Neural progenitor cell (in vitro differentiated cells): ENCODE data around the gene XPNPEP2. TPM values are rescaled to one million over a fixed set of nuclear protein-coding genes. Genes with fewer than 3 reads are reported as not detected.

Experiments used
- DNase-seq: peaks from one replicate; pipeline ENCODE4 v3.0.0-alpha.2; 2016; ENCODE audit warnings: low spot score
- H2AFZ ChIP-seq: fragments of 200-600 bp; sonication (generic); replicated peaks from 2 replicates; pipeline ENCODE4 v1.6.1; 2016; ENCODE audit warnings: antibody characterized with exemption
- H3F3A ChIP-seq: fragments of 200-600 bp; sonication (generic); 2 replicates; pipeline ENCODE4 v1.6.1; 2016; ENCODE audit warnings: antibody characterized with exemption, low read depth
- H3K27ac ChIP-seq: fragments of 200-600 bp; sonication (generic); 2 replicates; pipeline ENCODE4 v1.5.1; 2016; ENCODE audit warnings: mild to moderate bottlenecking
- H3K27me3 ChIP-seq: fragments of 200-600 bp; sonication (generic); 2 replicates; pipeline ENCODE4 v1.6.1; 2016; ENCODE audit warnings: mild to moderate bottlenecking, moderate library complexity
- H3K36me3 ChIP-seq: fragments of 200-600 bp; sonication (generic); 2 replicates; pipeline ENCODE4 v1.5.1; 2016
- H3K4me1 ChIP-seq: fragments of 200-600 bp; sonication (generic); 2 replicates; pipeline ENCODE4 v1.6.1; 2016; ENCODE audit warnings: mixed run types
- H3K4me2 ChIP-seq: fragments of 200-600 bp; sonication (generic); 2 replicates; pipeline ENCODE4 v1.6.1; 2016
- H3K4me3 ChIP-seq: fragments of 200-600 bp; sonication (generic); 2 replicates; pipeline ENCODE4 v1.5.1; 2016
- H3K79me2 ChIP-seq: fragments of 200-600 bp; sonication (generic); 2 replicates; pipeline ENCODE4 v1.6.1; 2016; ENCODE audit warnings: low read depth
- H3K9ac ChIP-seq: fragments of 200-600 bp; sonication (generic); 2 replicates; pipeline ENCODE4 v1.6.1; 2016
- H3K9me3 ChIP-seq: fragments of 200-600 bp; sonication (generic); 2 replicates; pipeline ENCODE4 v1.5.1; 2016; ENCODE audit warnings: low read depth
- H4K20me1 ChIP-seq: fragments of 200-600 bp; sonication (generic); 2 replicates; pipeline ENCODE4 v1.6.1; 2016; ENCODE audit warnings: low read depth
- H3K27ac Mint-ChIP-seq: 3 replicates; pipeline ENCODE4 v1.8.0; 2021; ENCODE audit warnings: mixed read lengths
- H3K27me3 Mint-ChIP-seq: 2 replicates; pipeline ENCODE4 v1.8.0; 2022; ENCODE audit warnings: low read depth, mild to moderate bottlenecking, inconsistent platforms, moderate library complexity, mixed read lengths; ENCODE audit not compliant: insufficient read depth
- H3K36me3 Mint-ChIP-seq: 3 replicates; pipeline ENCODE4 v1.8.0; 2021; ENCODE audit warnings: mixed read lengths
- H3K4me1 Mint-ChIP-seq: 3 replicates; pipeline ENCODE4 v1.8.0; 2021; ENCODE audit warnings: mixed read lengths
- H3K4me3 Mint-ChIP-seq: 3 replicates; pipeline ENCODE4 v1.8.0; 2021; ENCODE audit warnings: mild to moderate bottlenecking, moderate library complexity, mixed read lengths
- H3K9me3 Mint-ChIP-seq: 3 replicates; pipeline ENCODE4 v1.8.0; 2020; ENCODE audit warnings: mixed read lengths
- EZH2 ChIP-seq: fragments of 200-600 bp; sonication (generic); IDR thresholded peaks from 2 replicates; pipeline ENCODE4 v1.6.1; 2017; ENCODE audit warnings: antibody characterized with exemption, mild to moderate bottlenecking, moderate library complexity
- EZH2phosphoT487 ChIP-seq: fragments of 200-600 bp; sonication (generic); IDR thresholded peaks from 2 replicates; pipeline ENCODE4 v1.6.1; 2017; ENCODE audit warnings: antibody characterized with exemption
- total RNA-seq: library from RNA; depleted of rRNA; stranded (reverse); fragments of >200 nt; gene quantifications from 2 replicates; pipeline ENCODE4 v1.2.3, GENCODE V29; 2015; ENCODE audit warnings: low replicate concordance
- TF ChIP-seq, protein P1 (sequence below): fragments of 200-600 bp; sonication (generic); IDR thresholded peaks from 2 replicates; pipeline ENCODE4 v1.5.1; 2017; ENCODE audit warnings: antibody characterized with exemption, mild to moderate bottlenecking

The XPNPEP2 gene
- total RNA-seq, 1 donor from 2014 or later, result 1.7 TPM

DNA sequence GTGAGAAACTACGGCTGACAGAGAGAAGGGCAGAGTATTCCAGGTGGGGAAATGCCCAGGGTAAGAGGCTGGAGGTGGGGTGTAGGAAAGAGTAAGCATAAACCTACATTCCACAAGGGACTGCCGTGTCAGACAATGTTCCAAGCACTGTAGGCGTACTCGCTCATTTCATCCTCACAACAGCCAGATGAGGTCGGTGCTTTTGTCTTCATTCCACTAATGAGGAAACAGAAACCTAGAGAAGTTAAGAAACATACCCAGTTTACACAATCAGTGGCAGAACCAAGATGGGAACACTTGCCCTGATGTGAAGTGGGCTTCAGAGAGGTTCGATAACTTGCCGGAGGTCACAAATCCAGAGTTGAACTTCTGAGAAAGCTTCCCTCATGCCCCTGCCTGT is 45.6 kb downstream of the XPNPEP2 start:
- no peak for DNase-seq
- Mint-ChIP-seq H3K4me3 (no peak overlapping the region), H3K27me3 (peaks cover 4% of the 10 kb centered on the region), H3K27ac (peak overlapping the region; percentile 13), H3K9me3 (no peaks in the 10 kb centered on the region), H3K4me1 (peaks cover 22% of the 10 kb centered on the region), H3K36me3 (no peaks in the 10 kb centered on the region)
- Histone ChIP-seq H4K20me1 (no peaks in the 10 kb centered on the region), H3K4me2 (no peak overlapping the region), H3K4me1 (no peaks in the 10 kb centered on the region), H3K9me3 (no peaks in the 10 kb centered on the region), H3K4me3 (no peak overlapping the region), H3K9ac (no peak overlapping the region), H3K79me2 (no peaks in the 10 kb centered on the region), H3K27me3 (no peaks in the 10 kb centered on the region), H2AFZ (no peak overlapping the region), H3K27ac (no peak overlapping the region), H3K36me3 (no peaks in the 10 kb centered on the region), H3F3A (no peaks in the 10 kb centered on the region)
- TF ChIP-seq EZH2phosphoT487 (no peak), EZH2 (no peak)
- TF ChIP-seq, protein P1, sequence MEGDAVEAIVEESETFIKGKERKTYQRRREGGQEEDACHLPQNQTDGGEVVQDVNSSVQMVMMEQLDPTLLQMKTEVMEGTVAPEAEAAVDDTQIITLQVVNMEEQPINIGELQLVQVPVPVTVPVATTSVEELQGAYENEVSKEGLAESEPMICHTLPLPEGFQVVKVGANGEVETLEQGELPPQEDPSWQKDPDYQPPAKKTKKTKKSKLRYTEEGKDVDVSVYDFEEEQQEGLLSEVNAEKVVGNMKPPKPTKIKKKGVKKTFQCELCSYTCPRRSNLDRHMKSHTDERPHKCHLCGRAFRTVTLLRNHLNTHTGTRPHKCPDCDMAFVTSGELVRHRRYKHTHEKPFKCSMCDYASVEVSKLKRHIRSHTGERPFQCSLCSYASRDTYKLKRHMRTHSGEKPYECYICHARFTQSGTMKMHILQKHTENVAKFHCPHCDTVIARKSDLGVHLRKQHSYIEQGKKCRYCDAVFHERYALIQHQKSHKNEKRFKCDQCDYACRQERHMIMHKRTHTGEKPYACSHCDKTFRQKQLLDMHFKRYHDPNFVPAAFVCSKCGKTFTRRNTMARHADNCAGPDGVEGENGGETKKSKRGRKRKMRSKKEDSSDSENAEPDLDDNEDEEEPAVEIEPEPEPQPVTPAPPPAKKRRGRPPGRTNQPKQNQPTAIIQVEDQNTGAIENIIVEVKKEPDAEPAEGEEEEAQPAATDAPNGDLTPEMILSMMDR, result no peak

DNA sequence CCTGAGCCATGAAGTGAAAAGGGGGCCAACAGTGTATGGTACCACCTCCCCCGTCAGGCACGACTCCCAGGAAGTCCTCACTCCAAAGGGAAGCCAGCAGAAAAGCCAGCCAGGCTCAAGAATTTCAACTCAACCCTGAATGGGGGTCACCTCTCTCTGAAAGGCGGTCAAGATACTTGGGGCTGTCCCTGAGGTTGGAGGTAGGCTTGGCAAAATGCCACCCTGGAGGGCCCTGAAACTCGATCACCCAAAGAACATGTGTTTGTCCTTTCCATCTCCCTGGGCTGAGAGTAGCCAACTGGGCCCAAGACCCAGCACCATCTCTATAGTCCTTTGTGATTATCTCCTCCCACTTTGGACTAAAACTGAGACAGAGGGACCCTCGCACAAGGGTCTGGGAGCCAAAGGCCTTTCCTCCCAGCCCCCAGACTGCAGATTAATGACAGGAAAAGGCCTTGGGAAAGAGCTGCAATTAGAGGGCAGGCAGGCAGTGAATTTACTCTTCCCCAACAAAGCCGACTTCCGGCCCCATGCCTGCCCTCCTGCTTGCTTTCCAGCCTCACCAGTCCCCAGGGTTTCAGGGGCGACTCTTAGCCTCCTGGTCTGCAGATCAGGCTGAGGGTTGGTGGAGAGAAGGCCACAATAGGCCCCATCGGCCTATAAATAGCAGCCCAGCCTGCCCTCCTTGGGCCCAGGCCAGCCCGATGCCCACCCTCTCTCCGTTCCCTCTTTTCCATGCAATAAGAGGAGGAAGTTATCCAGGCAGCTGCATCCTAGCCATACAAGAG is 46.6 kb downstream of the XPNPEP2 start:
- Mint-ChIP-seq H3K4me3 (no peak overlapping the region), H3K36me3 (peaks cover 2% of the 10 kb centered on the region), H3K9me3 (no peaks in the 10 kb centered on the region), H3K4me1 (peaks cover 22% of the 10 kb centered on the region), H3K27me3 (peaks cover 4% of the 10 kb centered on the region), H3K27ac (no peak overlapping the region)
- Histone ChIP-seq H3K4me1 (no peaks in the 10 kb centered on the region), H3K4me3 (no peak overlapping the region), H2AFZ (no peak overlapping the region), H3F3A (no peaks in the 10 kb centered on the region), H3K27ac (no peak overlapping the region), H3K36me3 (no peaks in the 10 kb centered on the region), H3K4me2 (no peak overlapping the region), H3K9ac (no peak overlapping the region), H4K20me1 (no peaks in the 10 kb centered on the region), H3K9me3 (no peaks in the 10 kb centered on the region), H3K27me3 (no peaks in the 10 kb centered on the region), H3K79me2 (no peaks in the 10 kb centered on the region)
- no peak for DNase-seq
- TF ChIP-seq, protein P1, result no peak
- TF ChIP-seq EZH2phosphoT487, result no peak
- TF ChIP-seq EZH2, result no peak

DNA sequence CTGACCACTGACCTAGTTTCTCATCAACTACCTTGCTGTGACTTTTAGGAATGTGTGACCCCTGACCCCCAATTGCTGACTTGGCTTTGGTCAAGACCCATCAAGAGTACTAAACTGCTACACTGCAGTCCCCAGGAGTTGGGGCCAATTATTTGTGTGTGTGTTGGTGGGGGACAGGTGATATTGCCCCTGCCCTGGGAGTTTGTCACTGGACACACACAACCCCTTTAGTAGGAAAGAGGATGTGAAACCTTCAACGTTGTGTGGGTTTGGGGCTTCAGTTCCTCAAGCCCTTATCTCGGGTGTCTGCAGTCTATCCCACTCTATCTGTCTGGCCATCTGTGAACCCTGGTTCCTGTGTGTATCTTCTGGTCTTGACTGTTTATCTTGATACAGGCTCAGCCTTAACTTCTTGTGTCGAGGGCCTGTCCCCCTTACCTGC is 47.5 kb downstream of the XPNPEP2 start:
- peak overlapping the region; percentile 50 for H3K27ac Mint-ChIP-seq
- Histone ChIP-seq H3K27me3 (no peaks in the 10 kb centered on the region), H2AFZ (no peak overlapping the region), H3K9ac (no peak overlapping the region), H3K9me3 (no peaks in the 10 kb centered on the region), H3K27ac (no peak overlapping the region), H3K4me1 (no peaks in the 10 kb centered on the region), H3K4me3 (no peak overlapping the region), H3F3A (no peaks in the 10 kb centered on the region), H4K20me1 (no peaks in the 10 kb centered on the region), H3K79me2 (no peaks in the 10 kb centered on the region), H3K4me2 (no peak overlapping the region), H3K36me3 (no peaks in the 10 kb centered on the region)
- H3K36me3 Mint-ChIP-seq, result peaks cover 2% of the 10 kb centered on the region
- no peak overlapping the region for H3K4me3 Mint-ChIP-seq
- no peaks in the 10 kb centered on the region for H3K9me3 Mint-ChIP-seq
- peaks cover 4% of the 10 kb centered on the region for H3K27me3 Mint-ChIP-seq
- no peak for TF ChIP-seq EZH2
- TF ChIP-seq, protein P1, result no peak
- no peak for TF ChIP-seq EZH2phosphoT487
- no peak for DNase-seq
- peaks cover 16% of the 10 kb centered on the region for H3K4me1 Mint-ChIP-seq
